ENCODE results near the gene DPF1.
A peak's percentile ranks its signal among the peaks of the same experiment; 100 is the strongest.

The DPF1 gene

GRCh38 chr19:38250428-38250820 is 26.4 kb upstream of the DPF1 start:
- no peak overlapping the region for H3K4me3 ChIP-seq (ENCODE audit: low read depth, low read length)
- no peak for TF ChIP-seq CTCF (conservative IDR thresholded peaks at IDR 0.05; ENCODE audit: low read depth, low read length)
- DNase-seq (ENCODE audit: low read depth) = no peak

GRCh38 chr19:38248421-38248820 is 24.4 kb upstream of the DPF1 start:
- no peak for DNase-seq (ENCODE audit: low read depth)
- TF ChIP-seq CTCF (conservative IDR thresholded peaks at IDR 0.05; ENCODE audit: low read depth, low read length) = no peak
- no peak overlapping the region for H3K4me3 ChIP-seq (ENCODE audit: low read depth, low read length)

GRCh38 chr19:38247734-38248268 is 23.8 kb upstream of the DPF1 start:
- no peak overlapping the region for H3K4me3 ChIP-seq (ENCODE audit: low read depth, low read length)
- DNase-seq (ENCODE audit: low read depth) = no peak
- TF ChIP-seq CTCF (conservative IDR thresholded peaks at IDR 0.05; ENCODE audit: low read depth, low read length) = no peak

- TF ChIP-seq CTCF (conservative IDR thresholded peaks at IDR 0.05; ENCODE audit: low read depth, low read length) = no peak
- DNase-seq (ENCODE audit: low read depth) = no peak
- no peak overlapping the region for H3K4me3 ChIP-seq (ENCODE audit: low read depth, low read length)
Measured at GRCh38 chr19:38247126-38247525, 23.1 kb upstream of the DPF1 start.

GRCh38 chr19:38245826-38246498 is 21.9 kb upstream of the DPF1 start:
- TF ChIP-seq CTCF (conservative IDR thresholded peaks at IDR 0.05; ENCODE audit: low read depth, low read length) = no peak

GRCh38 chr19:38243279-38243673 is 19.3 kb upstream of the DPF1 start:
- DNase-seq (ENCODE audit: low read depth) = no peak
- no peak for TF ChIP-seq CTCF (conservative IDR thresholded peaks at IDR 0.05; ENCODE audit: low read depth, low read length)
- no peak overlapping the region for H3K4me3 ChIP-seq (ENCODE audit: low read depth, low read length)

More at GRCh38 chr19:38245826-38246498, 21.9 kb upstream of the DPF1 start:
- DNase-seq (ENCODE audit: low read depth) = peak; percentile 64
- no peak overlapping the region for H3K4me3 ChIP-seq (ENCODE audit: low read depth, low read length)

GRCh38 chr19:38239816-38240215 is 15.8 kb upstream of the DPF1 start:
- H3K4me3 ChIP-seq (ENCODE audit: low read depth, low read length) = no peak overlapping the region
- TF ChIP-seq CTCF (conservative IDR thresholded peaks at IDR 0.05; ENCODE audit: low read depth, low read length) = no peak
- no peak for DNase-seq (ENCODE audit: low read depth)
